Activated naive CD8-positive, alpha-beta T cell treated with anti-CD3 and anti-CD28 coated beads for 36 hours (primary cell): ENCODE results near the gene DRC1. TPM values are rescaled to one million over a fixed set of nuclear protein-coding genes. Genes with fewer than 3 reads are reported as not detected.

Experiments used
- DNase-seq: peaks from one replicate; pipeline ENCODE4 v3.0.0; 2021
- H3K27ac Mint-ChIP-seq: one replicate; pipeline ENCODE4 v1.8.0; 2022; ENCODE audit warnings: mild to moderate bottlenecking, moderate library complexity, mixed read lengths
- H3K27me3 Mint-ChIP-seq: one replicate; pipeline ENCODE4 v1.8.0; 2022; ENCODE audit warnings: mild to moderate bottlenecking, mixed read lengths
- H3K36me3 Mint-ChIP-seq: one replicate; pipeline ENCODE4 v1.8.0; 2021; ENCODE audit warnings: mild to moderate bottlenecking, mixed read lengths
- H3K4me1 Mint-ChIP-seq: one replicate; pipeline ENCODE4 v1.8.0; 2021; ENCODE audit warnings: mixed read lengths
- H3K4me3 Mint-ChIP-seq: one replicate; pipeline ENCODE4 v1.8.0; 2022; ENCODE audit warnings: mild to moderate bottlenecking, moderate library complexity, mixed read lengths
- H3K9me3 Mint-ChIP-seq: one replicate; pipeline ENCODE4 v1.8.0; 2022; ENCODE audit warnings: mixed read lengths
- total RNA-seq, 2 experiments: library from RNA; stranded (reverse); gene quantifications; one replicate each; pipeline ENCODE4 v1.2.3, GENCODE V29; 2021

Gene DRC1
- total RNA-seq, 2 experiments from 2014 or later, result not detected

GRCh38 chr2:26422947-26423629, 21.4 kb downstream of the DRC1 start:
- no peaks in the 10 kb centered on the region for H3K9me3 Mint-ChIP-seq
- no peak overlapping the region for H3K27ac Mint-ChIP-seq
- H3K36me3 Mint-ChIP-seq, result no peaks in the 10 kb centered on the region
- H3K4me1 Mint-ChIP-seq, result no peaks in the 10 kb centered on the region
- no peak for DNase-seq
- no peak overlapping the region for H3K4me3 Mint-ChIP-seq
- peaks cover 2% of the 10 kb centered on the region for H3K27me3 Mint-ChIP-seq

DNA sequence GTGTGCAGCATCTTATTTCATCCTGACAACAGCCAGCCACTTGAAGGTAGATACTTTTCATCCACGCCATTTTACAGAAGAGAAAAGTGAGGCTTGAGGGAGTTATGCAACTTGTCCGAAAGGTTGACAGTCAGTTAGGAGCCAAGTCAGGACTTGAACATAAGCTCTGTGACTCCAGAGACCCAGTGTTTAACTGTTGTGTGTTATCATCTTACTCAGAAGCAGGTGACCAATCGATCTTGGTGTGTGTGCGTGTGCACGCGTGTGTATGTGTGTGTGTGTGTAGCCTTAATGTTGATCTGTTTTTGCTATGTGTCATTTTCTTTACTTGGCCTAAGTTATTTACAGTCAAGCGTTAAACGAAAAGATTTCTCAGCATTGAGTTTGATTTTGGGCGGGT, 22.0 kb downstream of the DRC1 start:
- Mint-ChIP-seq H3K4me3 (no peak overlapping the region), H3K27me3 (no peaks in the 10 kb centered on the region), H3K27ac (no peak overlapping the region), H3K36me3 (no peaks in the 10 kb centered on the region), H3K9me3 (no peaks in the 10 kb centered on the region), H3K4me1 (no peaks in the 10 kb centered on the region)
- no peak for DNase-seq

- no peaks in the 10 kb centered on the region for H3K27me3 Mint-ChIP-seq
- no peak overlapping the region for H3K27ac Mint-ChIP-seq
- no peaks in the 10 kb centered on the region for H3K9me3 Mint-ChIP-seq
- H3K36me3 Mint-ChIP-seq, result no peaks in the 10 kb centered on the region
- no peaks in the 10 kb centered on the region for H3K4me1 Mint-ChIP-seq
- H3K4me3 Mint-ChIP-seq, result no peak overlapping the region
- no peak for DNase-seq
Measured at GRCh38 chr2:26424221-26424620, 22.5 kb downstream of the DRC1 start.

- DNase-seq, result no peak
- H3K36me3 Mint-ChIP-seq, result no peaks in the 10 kb centered on the region
- peaks cover 4% of the 10 kb centered on the region for H3K27me3 Mint-ChIP-seq
- H3K27ac Mint-ChIP-seq, result no peak overlapping the region
- no peak overlapping the region for H3K4me3 Mint-ChIP-seq
- no peaks in the 10 kb centered on the region for H3K9me3 Mint-ChIP-seq
- no peaks in the 10 kb centered on the region for H3K4me1 Mint-ChIP-seq
Measured at GRCh38 chr2:26428846-26429245, 27.1 kb downstream of the DRC1 start.

DNA sequence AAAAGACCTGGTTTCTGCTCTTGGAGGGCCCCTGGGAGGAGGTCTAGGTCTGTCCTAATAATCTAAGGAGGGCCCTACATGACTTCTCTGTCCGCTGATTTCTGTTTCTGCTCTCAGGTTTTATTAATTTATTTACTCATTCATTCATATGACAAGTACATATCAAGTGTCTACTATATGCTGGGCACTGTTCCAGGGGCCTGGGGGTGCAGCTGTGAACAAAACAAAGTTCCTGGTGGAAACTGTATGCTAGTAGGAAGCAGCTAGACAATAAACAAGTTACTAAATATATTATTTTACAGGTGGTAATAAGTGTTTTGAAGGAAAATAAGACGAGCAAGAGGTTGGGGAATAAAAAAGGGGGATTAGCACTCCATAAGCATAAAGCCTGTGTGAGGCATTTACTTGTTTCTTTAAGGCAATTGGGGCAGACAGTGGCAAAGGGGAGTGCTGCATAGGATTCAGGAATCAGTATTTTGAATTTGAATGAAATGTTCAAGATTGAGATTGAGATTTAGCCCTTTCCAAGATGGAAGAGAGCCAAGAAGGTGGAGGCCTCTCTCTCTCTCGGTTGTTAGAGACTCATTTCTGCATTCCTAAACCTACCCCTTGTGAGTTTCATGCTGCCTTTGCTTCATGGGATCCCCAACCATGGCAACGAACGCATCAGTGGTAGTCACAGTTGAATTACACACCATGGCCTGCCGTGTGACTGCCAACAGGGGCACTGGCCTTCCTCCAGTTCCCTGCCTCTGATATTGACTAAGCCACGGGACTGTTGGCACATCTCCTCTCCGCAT, 28.3 kb downstream of the DRC1 start:
- Mint-ChIP-seq H3K27ac (no peak overlapping the region), H3K4me3 (no peak overlapping the region), H3K9me3 (no peaks in the 10 kb centered on the region), H3K4me1 (no peaks in the 10 kb centered on the region), H3K36me3 (no peaks in the 10 kb centered on the region), H3K27me3 (peaks cover 4% of the 10 kb centered on the region)
- no peak for DNase-seq

DNA sequence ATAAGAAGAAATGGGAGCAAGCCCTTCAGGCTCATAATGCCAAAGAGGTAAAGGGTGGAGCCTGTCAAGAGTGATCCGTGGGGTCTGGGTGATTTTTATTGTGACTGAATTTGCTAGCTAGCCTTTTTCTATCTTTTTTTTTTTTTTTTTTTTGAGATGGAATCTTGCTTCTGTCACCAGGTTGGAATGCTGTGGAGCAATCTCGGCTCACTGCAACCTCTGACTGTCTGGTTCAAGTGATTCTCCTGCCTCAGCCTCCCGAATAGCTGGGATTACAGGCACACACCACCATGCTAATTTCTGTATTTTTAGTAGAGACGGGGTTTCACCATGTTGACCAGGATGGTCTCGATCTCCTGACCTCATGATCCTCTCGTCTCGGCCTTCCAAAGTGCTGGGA, 29.1 kb downstream of the DRC1 start:
- Mint-ChIP-seq H3K27me3 (peaks cover 4% of the 10 kb centered on the region), H3K4me1 (no peaks in the 10 kb centered on the region), H3K9me3 (no peaks in the 10 kb centered on the region), H3K4me3 (no peak overlapping the region), H3K36me3 (no peaks in the 10 kb centered on the region), H3K27ac (no peak overlapping the region)
- no peak for DNase-seq

DNA sequence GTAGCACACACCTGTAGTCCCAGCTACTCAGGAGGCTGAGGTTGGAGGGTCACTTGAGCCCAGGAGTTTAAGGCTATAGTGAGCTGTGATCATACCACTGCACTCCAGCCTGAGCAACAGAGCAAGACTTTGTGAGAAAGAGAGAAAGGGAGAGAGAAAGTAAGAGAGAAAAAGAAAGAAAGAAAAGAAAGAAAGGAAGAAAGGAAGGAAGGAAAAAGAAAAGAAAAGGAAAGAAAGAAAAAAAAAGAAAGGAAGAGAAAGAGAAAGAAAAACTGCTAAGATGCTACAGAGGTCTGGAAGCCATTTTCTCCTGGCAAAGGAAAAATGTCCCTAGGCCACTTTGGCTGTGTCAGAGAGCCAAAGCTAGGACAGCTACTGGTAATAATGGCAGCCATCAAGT, 30.6 kb downstream of the DRC1 start:
- no peak for DNase-seq
- Mint-ChIP-seq H3K36me3 (no peaks in the 10 kb centered on the region), H3K27ac (no peak overlapping the region), H3K4me1 (no peaks in the 10 kb centered on the region), H3K4me3 (no peak overlapping the region), H3K9me3 (no peaks in the 10 kb centered on the region), H3K27me3 (peaks cover 4% of the 10 kb centered on the region)

DNA sequence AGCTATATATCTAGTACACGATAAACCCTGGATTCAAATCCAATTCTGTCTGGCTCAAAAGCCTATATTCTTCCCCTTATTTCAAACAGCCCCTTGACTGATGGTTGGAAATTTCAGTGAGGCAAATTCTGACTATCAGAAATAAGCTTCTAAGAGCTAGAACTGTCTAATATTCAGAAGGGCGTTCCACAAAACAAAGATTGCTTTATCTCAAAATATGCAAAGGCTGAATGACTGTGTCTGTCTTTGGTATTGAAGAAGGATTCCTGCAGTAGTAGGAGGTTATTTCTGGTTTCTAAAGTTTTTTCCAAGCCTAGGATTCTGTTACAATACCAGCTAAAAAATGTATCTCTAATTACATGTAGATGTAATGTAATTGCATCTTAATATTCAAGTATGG, 31.1 kb downstream of the DRC1 start:
- no peak for DNase-seq
- no peak overlapping the region for H3K4me3 Mint-ChIP-seq
- no peaks in the 10 kb centered on the region for H3K9me3 Mint-ChIP-seq

DNA sequence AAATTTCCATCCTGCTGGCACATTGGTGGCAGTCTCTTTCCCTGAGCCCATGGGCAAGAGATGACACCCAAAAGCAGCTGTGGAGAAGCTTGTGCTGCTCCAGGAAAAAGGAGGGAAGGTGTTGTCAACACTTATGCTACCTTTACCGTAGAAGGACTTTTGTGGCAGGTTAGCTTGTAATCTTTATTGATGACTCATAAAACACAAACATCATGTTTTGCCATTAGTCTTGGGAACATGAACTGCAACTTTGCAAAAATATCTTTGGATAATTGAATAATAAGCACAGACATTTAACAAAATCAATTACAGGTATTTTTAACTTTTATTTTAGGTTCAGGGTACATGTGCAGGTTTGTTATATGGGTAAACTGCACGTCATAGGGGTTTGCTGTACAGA, 33.4 kb downstream of the DRC1 start:
- Mint-ChIP-seq H3K27ac (no peak overlapping the region), H3K4me3 (no peak overlapping the region), H3K36me3 (no peaks in the 10 kb centered on the region), H3K4me1 (no peaks in the 10 kb centered on the region), H3K27me3 (peaks cover 4% of the 10 kb centered on the region), H3K9me3 (no peaks in the 10 kb centered on the region)
- no peak for DNase-seq

More for the DNA sequence above, 31.1 kb downstream of the DRC1 start:
- no peaks in the 10 kb centered on the region for H3K36me3 Mint-ChIP-seq
- H3K4me1 Mint-ChIP-seq, result no peaks in the 10 kb centered on the region
- no peak overlapping the region for H3K27ac Mint-ChIP-seq
- H3K27me3 Mint-ChIP-seq, result peaks cover 4% of the 10 kb centered on the region

- Mint-ChIP-seq H3K4me3 (no peak overlapping the region), H3K36me3 (no peaks in the 10 kb centered on the region), H3K4me1 (no peaks in the 10 kb centered on the region), H3K27me3 (no peaks in the 10 kb centered on the region), H3K9me3 (no peaks in the 10 kb centered on the region), H3K27ac (no peak overlapping the region)
- DNase-seq, result no peak
Measured at GRCh38 chr2:26438526-26438925, 36.8 kb downstream of the DRC1 start.

- Mint-ChIP-seq H3K27me3 (no peaks in the 10 kb centered on the region), H3K4me3 (no peak overlapping the region), H3K36me3 (no peaks in the 10 kb centered on the region), H3K27ac (no peak overlapping the region), H3K9me3 (no peaks in the 10 kb centered on the region), H3K4me1 (no peaks in the 10 kb centered on the region)
- no peak for DNase-seq
Measured at GRCh38 chr2:26438926-26439325, 37.2 kb downstream of the DRC1 start.

- Mint-ChIP-seq H3K9me3 (no peaks in the 10 kb centered on the region), H3K4me1 (no peaks in the 10 kb centered on the region), H3K4me3 (no peak overlapping the region), H3K27ac (no peak overlapping the region), H3K27me3 (no peaks in the 10 kb centered on the region), H3K36me3 (no peaks in the 10 kb centered on the region)
- no peak for DNase-seq
Measured at GRCh38 chr2:26442301-26442700, 40.6 kb downstream of the DRC1 start.

DNA sequence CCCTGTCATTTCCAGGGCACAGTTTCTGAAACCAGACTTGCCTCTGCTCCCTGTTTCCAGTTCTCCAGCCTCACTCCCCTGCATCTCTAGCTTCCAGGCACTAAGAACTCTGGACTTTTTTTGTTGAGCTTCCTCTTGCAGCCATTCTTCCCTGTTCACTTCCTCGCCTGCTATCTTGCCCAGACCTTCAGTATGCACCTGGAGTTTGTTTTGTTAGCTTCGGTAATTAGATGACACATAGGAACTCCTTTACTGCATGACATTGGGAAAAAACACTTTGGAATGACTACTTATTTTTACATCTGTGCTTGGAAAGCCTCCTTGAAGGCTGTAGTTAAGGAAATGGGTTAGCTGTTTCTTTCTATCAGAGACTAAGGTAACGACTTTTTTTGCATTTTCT, 41.0 kb downstream of the DRC1 start:
- Mint-ChIP-seq H3K36me3 (no peaks in the 10 kb centered on the region), H3K4me3 (no peak overlapping the region), H3K27ac (no peak overlapping the region), H3K9me3 (no peaks in the 10 kb centered on the region), H3K27me3 (no peaks in the 10 kb centered on the region), H3K4me1 (no peaks in the 10 kb centered on the region)
- DNase-seq, result no peak

- DNase-seq, result no peak
- H3K36me3 Mint-ChIP-seq, result no peaks in the 10 kb centered on the region
- H3K27ac Mint-ChIP-seq, result no peak overlapping the region
- no peaks in the 10 kb centered on the region for H3K4me1 Mint-ChIP-seq
- H3K4me3 Mint-ChIP-seq, result no peak overlapping the region
- no peaks in the 10 kb centered on the region for H3K9me3 Mint-ChIP-seq
- no peaks in the 10 kb centered on the region for H3K27me3 Mint-ChIP-seq
Measured at GRCh38 chr2:26444236-26444635, 42.5 kb downstream of the DRC1 start.

DNA sequence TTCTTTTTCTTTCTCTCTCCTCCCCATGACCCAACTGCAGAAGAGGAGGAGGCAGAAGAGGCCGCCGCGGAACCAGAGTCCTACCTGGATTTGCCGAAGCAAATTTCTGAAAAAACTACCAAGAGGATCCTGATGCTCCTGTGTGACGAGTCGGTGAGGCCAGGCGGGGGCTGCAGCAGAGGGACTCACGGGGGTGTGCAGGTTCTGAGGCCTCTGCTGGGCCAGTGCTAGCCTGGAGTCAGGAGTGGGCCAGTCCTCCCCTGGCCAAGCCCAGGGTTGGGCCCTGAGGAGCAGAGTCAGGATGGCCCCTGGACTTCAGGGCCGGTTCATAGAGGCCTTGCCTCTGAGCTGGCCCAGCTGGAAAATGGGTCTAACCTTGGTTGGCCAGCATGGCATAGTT, 46.9 kb downstream of the DRC1 start:
- DNase-seq, result no peak
- H3K4me1 Mint-ChIP-seq, result no peaks in the 10 kb centered on the region
- H3K36me3 Mint-ChIP-seq, result no peaks in the 10 kb centered on the region
- no peak overlapping the region for H3K27ac Mint-ChIP-seq
- no peaks in the 10 kb centered on the region for H3K27me3 Mint-ChIP-seq
- no peaks in the 10 kb centered on the region for H3K9me3 Mint-ChIP-seq
- no peak overlapping the region for H3K4me3 Mint-ChIP-seq
